ENCODE data around the gene CSF2.

The CSF2 gene

DNA sequence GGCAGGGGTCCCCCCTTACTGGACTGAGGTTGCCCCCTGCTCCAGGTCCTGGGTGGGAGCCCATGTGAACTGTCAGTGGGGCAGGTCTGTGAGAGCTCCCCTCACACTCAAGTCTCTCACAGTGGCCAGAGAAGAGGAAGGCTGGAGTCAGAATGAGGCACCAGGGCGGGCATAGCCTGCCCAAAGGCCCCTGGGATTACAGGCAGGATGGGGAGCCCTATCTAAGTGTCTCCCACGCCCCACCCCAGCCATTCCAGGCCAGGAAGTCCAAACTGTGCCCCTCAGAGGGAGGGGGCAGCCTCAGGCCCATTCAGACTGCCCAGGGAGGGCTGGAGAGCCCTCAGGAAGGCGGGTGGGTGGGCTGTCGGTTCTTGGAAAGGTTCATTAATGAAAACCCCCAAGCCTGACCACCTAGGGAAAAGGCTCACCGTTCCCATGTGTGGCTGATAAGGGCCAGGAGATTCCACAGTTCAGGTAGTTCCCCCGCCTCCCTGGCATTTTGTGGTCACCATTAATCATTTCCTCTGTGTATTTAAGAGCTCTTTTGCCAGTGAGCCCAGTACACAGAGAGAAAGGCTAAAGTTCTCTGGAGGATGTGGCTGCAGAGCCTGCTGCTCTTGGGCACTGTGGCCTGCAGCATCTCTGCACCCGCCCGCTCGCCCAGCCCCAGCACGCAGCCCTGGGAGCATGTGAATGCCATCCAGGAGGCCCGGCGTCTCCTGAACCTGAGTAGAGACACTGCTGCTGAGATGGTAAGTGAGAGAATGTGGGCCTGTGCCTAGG, at the start of gene CSF2:
Gene CSF2, plus strand, starts transcription at position 559 of the 783 bp plus-strand sequence. Its CDS starts 35 bp downstream, at position 594.
- DNase-seq: no peak

DNA sequence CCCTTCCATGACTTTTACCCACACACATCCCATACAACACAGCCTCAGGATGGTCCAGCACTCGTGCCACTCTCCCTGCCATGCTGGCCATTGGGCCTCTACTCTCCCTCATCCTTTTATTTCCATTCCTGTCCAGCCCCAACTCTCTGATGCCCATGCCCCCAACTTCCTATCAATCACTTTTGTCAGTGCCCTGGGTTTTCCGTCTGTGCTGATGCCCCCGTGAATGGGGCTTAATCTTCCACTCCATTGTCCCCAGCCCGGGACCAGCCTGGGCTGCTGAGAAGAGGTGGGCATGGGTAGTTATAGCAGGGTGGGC, 49.5 kb upstream of the CSF2 start:
- DNase-seq: no peak

DNA sequence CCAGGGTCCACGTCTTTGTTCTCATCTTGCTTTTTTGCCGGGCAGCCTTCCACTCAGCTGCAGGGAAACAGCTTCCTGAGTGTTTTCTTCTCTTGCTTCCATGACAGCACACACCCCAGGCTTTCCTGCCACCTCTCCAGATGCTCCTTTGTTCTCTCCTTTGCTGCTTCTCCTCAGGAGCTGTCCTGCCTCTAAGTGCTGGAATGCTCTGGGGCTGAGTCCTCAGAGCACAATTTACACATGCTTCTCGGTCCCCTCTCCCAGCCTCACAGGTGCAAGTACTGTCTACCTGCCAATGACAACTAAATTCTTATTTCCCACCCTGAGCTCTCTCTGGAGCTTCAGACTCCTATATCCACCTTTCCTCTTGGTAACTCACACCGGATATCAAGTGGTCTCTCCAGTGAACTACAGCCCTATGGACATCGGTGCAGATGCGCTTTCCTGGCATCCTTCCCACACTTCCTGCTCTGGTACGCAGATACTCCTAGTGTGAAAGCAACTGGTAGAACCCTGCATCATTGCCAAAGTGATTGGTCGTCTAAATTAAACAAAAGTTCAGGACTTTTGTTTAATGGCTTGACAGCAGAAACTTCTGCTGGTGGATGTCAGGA, 48.7 kb upstream of the CSF2 start:
- no peak for DNase-seq

DNA sequence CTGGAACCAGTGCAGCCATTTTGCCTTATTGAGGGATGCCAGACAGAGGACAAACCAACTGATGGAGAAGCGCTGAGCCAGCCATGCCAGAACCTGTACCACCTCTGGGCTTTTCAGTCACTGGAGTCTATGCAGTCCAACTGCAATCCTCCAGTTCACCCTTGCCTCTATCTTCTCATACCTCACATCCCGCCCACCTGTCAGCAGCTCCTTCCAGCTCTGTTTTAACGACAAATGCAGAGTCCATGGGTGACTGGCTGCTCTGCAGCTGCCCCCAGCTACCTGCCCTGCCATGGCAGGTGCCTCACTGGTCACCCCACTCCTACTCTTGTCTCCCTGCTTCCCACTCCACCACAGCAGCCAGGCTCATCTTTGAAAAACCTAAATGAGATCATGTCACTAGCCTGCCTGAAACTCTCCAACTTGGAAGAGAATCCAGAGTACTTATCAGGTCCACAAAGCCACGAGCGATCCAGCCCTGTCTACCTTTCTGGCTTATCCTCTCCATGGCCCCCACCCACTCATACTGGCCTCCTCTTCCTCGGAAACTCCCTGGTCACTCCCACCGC, 48.1 kb upstream of the CSF2 start:
- DNase-seq: no peak

DNA sequence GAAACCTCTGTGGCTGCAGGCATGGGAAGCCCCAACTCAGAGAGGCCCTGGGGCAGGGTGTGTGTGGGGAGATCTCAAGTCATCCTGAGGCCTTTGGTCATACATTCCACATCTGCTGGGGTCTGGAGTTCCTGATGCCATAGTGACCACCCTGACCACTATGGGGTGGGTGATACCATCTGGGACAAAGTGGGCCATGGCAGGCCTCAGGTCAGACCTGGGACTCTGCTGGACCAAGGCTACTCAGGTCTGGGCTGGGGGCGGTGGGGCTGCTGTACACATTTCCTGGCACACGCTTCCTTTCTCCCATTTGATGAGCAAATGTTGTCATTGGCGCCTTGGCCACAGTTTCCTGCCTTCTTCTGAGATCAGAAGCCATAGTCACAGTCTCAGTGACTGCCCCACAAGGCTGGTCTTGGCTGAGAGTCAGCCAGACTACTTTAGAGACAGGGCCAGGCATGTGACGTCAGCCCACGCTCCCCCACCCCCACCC, 47.0 kb upstream of the CSF2 start:
- DNase-seq: peak; percentile 65

DNA sequence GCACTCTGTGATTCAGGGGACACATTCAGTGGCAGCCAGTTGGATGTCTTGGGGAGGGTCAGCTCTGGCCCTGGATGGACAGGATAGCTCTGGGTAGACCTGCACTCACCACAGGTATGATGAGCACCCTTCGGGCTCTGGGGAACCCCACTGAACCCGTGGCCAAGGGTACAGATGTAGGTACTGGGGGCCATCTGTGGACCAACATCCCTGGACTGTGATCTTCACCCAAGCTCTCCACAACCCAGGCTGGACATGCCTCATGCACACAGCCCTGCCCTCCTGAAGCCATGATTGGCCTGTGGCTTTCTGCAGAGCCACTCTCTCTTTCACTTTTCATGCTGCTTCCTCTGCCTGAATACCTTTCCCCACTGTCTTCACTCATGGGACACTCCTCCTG, 46.6 kb upstream of the CSF2 start:
- DNase-seq: no peak

DNA sequence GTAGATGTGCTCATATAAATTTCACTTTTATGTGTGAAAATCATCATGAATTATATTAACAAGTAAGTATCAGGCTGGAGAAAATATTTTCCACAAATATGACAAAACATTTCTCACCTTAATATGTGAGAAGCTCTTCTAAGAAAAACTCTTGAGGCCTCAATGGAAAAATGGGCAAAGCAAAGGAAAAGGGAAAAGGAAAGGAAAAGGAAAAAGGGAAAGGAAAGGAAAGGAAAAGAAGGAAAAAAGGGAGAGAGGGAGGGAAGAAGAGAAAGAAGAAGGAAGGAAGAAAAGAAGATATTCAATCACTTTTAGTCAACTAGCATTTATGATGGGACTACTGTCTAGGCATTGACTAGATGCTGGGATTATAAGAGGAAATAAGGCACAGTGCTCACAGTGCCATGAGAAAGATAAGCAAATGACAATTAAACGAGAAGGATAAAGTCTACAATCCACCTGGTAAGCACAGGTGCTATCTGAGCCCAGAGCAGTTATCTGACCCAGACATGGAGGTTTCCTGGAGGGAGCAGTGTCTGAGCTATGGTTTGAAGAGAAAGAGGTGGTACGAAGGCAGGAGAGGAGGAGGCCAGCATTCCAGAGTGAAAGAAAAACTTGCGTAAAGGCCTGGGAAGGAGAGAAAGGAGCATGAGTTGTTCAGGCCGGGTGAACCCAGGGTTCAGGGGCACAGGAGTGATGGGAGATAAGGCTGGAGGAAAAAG, 43.8 kb upstream of the CSF2 start:
- DNase-seq: no peak

DNA sequence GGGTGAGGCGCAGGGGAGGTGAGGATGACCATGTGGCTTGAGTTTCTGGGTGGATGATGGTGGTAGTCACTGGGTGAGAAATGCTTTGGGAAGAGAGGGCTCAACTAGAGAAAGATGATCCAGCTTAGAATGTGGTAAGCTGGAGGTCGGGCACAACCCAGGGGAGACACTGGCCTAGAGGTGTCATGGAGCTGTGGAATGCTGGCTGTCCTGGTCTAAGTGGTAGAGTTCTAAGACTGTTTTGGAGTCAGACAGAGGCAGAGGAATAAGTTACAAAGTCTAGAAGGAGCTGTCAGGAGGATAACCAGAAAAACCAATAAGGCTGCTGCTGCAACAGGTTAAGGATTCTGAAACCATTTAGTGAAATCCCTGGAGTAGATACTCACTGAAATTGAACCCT, 43.0 kb upstream of the CSF2 start:
- no peak for DNase-seq

DNA sequence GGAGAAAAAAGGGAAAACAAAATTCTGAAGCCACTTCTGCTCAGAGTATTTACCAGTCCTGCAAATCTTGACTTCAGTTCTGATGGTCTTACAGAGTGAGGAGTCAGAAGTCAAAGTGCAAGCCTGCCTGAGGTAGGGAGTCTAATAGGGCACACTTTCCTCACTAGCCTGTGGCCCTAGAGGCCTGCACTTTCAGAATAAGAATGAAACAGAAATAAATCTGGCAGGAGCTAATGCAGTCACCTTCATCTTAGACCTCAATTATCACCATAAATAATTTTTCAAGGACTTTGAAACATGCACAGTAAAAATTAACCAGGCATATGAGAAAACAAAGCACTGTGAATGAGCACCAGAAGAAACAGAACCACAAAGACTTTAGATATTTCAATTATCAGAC, 41.4 kb upstream of the CSF2 start:
- no peak for DNase-seq

DNA sequence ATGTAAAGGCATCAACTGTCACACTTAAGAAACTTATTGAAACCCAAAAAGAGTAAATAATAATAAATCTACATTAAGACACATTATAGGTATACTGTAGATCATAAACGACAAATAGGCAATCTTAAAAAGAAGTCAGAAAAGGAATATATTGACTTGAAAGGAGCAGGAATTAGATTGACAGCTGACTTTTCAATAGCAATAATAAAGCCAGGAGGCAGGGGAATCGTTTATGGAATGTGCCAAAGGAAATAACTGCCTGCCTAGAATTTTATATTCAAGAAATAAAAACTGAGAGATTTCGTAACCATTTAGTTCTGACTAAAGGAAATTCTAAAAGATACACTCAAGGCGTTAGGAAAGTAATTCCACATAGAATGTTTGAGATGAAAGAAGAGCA, 40.5 kb upstream of the CSF2 start:
- DNase-seq: no peak

DNA sequence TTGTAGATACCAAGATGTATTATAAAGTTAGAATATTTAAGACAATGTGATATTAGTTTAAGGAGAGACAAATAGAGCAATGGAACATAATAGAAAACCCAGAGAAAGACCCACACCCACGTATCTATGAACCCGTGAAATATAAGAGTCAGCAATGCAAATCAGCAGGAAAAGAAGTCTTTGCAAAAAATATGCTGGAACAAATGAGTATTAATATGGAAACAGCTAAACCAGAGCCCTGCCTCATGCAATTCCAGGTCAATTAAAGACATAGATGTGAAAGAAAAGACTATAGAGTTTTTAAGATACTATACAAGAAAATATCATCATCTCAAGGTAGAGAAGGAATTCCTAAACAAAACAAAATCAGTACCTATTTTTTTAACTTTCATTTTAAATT, 36.2 kb upstream of the CSF2 start:
- no peak for DNase-seq

DNA sequence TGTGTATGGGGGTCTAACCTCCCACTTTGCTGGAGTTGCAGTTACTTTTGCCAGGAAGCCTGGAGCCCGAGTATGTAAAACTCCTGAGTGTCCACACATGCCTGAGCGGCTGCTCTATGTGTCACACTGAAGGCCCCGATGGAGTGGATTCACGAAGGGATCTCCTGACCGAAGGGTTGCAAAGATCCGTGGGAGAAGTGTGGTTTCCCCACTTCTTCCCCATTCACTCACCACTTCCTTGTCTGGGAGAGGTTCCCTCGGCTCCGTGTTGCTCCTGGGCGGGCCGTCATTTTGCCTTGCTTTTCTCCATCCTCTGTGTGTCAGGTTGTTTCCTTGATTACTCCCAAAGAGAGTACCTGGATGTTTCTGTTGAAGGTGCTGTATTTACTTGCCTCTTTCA, 29.4 kb upstream of the CSF2 start:
- no peak for DNase-seq

DNA sequence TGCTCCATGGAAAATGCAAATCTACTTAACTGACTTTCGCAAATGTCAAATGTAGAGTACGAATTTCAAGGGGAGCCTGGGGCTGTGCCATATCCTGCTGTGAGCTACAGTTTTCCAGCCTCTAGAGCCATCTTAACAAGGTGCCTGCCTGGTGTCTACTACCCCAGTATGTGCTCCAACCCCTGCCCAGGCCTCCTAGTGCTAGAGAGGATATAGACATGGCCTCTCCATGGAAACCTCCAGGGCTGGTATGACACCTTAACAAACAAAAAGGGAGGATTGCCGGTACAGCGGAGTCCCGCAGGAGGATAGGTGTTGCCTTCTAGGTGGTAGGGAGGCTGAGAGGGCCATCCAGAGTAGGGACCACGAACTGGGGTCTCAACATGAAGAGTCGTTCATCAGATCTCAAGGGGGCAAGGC, 26.7 kb upstream of the CSF2 start:
- DNase-seq: no peak

DNA sequence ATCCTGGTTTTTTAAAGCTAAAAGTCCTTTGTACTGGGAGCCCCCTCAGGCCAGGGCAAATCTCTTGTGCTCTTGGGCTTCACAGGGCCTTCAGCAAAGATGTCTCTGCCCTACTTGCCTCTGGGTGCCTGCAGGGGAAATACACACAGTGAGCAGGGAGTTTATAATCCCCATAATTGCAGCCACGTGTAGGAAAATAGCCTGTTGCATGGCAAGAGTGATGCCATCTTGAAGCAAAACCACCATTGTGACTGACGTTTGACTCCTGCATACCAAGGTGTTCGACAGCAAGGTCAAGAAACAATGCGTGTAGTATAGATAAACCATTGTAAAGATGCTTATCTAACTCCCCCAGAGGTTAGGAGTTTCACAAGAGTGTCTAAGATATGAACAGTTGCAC, 24.5 kb upstream of the CSF2 start:
- DNase-seq: no peak

DNA sequence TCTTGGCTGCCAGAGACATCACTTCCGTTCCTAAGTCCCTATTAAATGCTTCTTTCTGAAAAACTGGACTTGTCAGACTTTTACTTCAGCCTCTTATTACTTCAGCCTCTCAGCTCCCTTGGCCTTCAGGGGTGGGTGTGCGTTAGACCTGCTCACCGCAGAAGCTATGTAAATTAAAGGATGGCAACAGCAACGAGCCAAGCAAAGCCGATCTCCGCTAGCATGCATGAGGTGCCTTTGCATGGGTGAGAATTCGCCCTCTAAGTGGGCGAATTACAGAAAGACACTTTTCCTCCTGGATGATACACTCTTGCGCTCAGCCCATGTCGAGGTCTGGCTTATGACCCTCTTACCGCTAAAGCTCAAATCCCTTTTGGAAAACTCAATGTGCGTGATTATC, 24.0 kb upstream of the CSF2 start:
- no peak for DNase-seq

DNA sequence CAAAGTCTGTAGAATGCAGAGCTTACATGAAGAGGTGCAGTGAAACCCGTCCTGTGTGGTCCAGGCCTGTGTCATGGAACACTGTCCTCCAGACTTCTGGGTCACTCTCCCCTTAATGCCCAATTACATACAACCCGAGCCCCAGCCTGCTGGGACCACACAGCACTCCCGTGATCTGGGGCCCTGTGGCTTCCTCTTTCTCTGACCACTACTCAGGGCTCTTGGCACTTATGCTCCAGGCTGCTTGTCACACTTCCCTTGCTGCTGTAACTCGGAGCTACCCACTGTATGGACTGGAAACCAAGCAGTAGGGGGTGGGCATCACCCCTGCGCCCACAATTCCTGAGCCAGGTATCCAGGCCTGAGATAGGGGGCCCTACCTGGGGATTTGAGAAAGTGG, 23.5 kb upstream of the CSF2 start:
- no peak for DNase-seq

DNA sequence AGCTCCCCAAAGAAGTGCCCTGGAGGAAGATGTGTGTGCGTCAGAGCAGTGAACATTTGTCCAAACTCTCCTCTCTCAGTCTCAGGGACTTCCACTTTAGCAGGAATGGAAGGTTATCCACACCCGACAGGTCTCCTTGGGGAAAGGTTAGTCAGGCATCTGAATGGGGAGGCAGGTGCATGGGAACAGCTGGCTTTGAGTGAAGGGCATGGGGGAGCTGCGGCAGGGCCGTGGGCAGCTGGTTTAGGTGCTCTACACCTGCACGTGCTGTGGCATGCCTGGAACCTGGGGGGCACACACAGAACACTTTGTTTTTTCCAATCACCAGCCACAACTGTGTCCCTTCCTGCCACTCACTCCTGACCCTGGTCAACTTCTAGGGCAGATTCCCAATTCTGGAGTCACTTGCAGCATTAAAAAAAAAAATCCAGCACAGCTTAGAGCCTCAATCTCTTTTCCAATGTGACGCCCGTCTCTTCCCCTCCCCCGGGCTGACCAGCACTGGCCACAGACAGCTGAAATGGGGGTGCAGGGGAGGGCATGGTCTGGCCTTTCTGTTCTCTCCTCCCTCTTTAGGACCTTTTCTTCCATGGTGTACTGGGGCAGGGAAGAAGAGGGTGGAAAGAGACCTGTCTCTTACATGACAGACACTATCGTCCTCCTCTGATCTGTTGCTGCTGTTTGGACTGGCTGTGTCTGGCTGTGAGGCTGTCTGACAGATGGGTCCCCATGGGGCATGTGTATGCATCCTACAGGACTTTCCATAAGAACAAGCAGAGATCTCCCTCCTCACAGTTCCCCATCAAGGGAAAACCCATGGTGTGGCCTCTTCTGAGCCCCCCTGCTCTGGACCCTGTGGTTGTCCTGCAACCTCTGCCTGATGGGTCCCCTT, 22.7 kb upstream of the CSF2 start:
- no peak for DNase-seq

DNA sequence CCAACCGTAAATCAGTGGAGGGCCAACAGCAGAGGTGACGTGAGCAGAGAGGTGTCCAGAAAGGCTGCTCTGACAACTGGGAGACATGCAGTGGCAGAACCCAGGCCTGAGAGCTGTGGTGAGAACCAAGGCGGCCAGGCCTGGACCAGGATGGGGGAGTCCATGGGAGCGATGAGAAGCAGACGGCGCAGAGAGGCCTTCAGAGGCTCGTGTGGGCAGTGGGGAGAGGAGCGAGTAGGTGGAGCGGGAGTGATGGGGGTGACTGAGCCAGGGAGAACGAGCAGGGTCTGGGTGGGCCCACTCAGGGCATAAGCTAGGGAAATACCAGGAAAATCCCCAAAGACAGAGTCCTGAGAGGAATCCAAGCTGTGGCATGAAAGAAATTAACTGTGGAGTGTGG, 21.1 kb upstream of the CSF2 start:
- no peak for DNase-seq

DNA sequence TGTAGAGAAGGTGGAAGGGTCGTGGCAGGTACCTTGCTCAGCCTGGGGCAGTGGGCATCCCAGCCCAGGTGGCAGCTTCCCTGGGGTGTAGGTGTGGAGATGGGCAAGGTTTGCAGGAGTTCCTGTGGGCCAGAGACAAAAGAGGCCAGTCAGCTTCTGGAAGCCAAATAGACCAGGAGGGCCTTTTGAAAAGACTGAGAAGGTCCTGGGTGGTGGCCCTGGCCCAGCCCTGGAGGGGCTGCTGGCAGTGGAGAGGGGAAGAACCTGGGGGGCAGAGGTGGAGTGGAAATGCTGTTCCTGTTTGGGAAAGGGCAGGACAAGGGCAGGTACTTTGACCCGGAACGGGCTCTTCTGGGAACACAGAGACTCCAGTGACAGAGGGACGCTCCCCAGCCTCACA, 20.1 kb upstream of the CSF2 start:
- DNase-seq: no peak

DNA sequence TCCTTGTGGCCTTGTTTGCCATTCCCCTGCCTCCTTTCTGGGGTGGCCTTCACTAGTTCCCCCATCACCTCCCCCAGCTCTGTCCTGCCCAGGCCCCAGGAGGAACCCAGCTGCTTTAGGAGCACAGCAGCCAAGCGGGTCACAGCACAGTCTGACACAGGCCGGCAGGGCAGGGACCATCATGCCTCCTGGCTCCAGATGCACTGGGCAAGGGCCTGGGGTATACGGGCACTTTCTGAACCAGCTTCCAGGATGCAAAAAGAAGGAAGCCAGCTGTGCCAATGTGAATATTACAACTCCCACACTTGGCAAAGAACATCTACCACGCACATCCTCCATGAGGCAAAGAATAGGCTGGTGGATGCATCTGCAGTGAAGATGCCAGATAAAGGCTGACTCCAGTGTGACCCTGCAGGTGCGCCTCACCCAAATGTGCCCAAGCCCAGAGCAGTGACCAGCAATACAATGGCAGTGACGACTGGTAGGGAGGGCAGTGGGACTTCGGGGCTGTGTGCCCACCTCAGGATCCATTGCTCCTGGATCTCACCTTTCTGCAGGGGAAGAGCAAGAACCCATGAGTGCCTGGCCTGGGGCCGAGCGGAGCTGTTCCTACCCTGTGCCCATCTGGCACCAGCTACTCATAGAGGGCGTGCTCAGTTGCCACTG, 19.4 kb upstream of the CSF2 start:
- no peak for DNase-seq

DNA sequence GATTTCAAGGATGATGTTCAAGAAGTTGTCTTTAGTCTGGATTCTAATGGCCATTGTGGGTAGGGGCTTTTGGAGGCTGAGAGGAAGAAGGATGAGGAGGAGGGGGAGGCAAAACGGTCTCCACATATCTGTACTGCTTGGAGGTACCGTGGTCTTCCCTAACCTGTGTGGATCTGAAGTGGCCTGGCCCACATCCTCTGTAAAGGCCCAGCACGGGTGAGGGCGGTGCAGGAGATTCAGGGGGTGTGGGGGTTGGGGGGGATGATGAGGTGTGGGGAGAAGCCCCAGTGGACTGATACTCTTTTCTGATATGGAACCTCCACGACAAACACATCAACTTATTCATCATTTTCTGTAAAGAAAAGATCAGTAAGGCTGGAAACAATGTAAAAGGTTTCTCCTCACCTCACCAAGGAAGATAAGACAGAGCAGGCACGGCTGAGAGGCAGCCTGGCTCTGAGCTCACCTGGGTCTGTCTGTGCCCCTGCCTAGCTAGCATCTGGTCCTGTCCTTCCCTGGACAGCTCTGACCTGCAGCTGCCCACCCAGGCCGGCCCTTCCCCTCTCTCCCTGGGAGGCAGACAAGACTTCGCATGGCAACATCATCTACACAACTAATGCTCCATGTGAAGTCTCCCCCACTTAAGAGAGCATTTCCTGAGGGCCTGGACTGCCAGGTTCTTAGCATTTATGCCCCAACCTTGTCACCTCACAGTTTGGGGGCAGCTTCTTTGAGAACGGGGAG, 18.7 kb upstream of the CSF2 start:
- no peak for DNase-seq

DNA sequence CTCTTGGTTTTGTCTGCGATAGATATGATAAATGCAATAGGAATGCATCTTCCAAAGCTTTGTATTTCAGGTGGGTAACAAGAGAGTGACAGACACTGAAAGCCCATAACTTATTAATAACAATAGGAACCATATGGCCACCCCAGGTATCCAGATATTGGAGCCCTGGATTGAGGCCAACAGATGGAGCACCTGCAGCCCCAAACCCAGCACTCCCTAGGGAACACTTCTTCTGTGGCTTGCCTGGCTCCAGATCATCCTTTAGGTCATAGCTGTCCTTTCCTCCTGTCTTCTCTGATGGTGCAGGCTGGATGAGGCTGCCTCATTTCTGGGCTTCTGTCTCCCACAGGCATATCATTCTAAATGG, 18.2 kb upstream of the CSF2 start:
- no peak for DNase-seq
